ENCODE data around the gene ATP8A2.

Gene ATP8A2

GRCh38 chr13:25961294-25961693 lies 589.5 kb downstream of the ATP8A2 start:
- no peak for TF ChIP-seq CTCF (IDR thresholded peaks at IDR 0.05; ENCODE audit: extremely low read depth, missing control alignments)

GRCh38 chr13:25963674-25964073 lies 591.9 kb downstream of the ATP8A2 start:
- no peak for DNase-seq (ENCODE audit: low spot score)
- no peak for TF ChIP-seq CTCF (IDR thresholded peaks at IDR 0.05; ENCODE audit: extremely low read depth, missing control alignments)

More at GRCh38 chr13:25961294-25961693, 589.5 kb downstream of the ATP8A2 start:
- DNase-seq (ENCODE audit: low spot score), result no peak

- no peak for DNase-seq (ENCODE audit: low spot score)
- no peak for TF ChIP-seq CTCF (IDR thresholded peaks at IDR 0.05; ENCODE audit: extremely low read depth, missing control alignments)
Measured at GRCh38 chr13:25965596-25965995, 593.8 kb downstream of the ATP8A2 start.

- DNase-seq (ENCODE audit: low spot score), result no peak
- TF ChIP-seq CTCF (IDR thresholded peaks at IDR 0.05; ENCODE audit: extremely low read depth, missing control alignments), result no peak
Measured at GRCh38 chr13:25966086-25966485, 594.3 kb downstream of the ATP8A2 start.

GRCh38 chr13:25967144-25967543 lies 595.4 kb downstream of the ATP8A2 start:
- no peak for DNase-seq (ENCODE audit: low spot score)
- TF ChIP-seq CTCF (IDR thresholded peaks at IDR 0.05; ENCODE audit: extremely low read depth, missing control alignments), result no peak

- TF ChIP-seq CTCF (IDR thresholded peaks at IDR 0.05; ENCODE audit: extremely low read depth, missing control alignments), result no peak
- no peak for DNase-seq (ENCODE audit: low spot score)
Measured at GRCh38 chr13:25971047-25971446, 599.3 kb downstream of the ATP8A2 start.

GRCh38 chr13:25971459-25972145 lies 599.8 kb downstream of the ATP8A2 start:
- no peak for DNase-seq (ENCODE audit: low spot score)
- no peak for TF ChIP-seq CTCF (IDR thresholded peaks at IDR 0.05; ENCODE audit: extremely low read depth, missing control alignments)
